Fibroblast of lung (primary cell): ENCODE results near the gene SCO2.

ENCODE experiments used
- CTCF ChIP-seq, 2 donors: IDR thresholded peaks in 1 of 2; conservative IDR thresholded peaks in 1 of 2; 1 replicate in 1 of 2; 2 replicates in 1 of 2; pipeline ENCODE4 v1.5.1; 2011 to 2012; ENCODE audit warnings: low read length in 2 of 2, control low read depth in 1 of 2, inconsistent platforms in 1 of 2, low read depth in 1 of 2, mild to moderate bottlenecking in 1 of 2
- EZH2 ChIP-seq: IDR thresholded peaks from 2 replicates; pipeline ENCODE4 v1.5.1; 2012; ENCODE audit warnings: low read length, control low read depth, mild to moderate bottlenecking; ENCODE audit errors: missing control alignments

GRCh38 chr22:50531546-50531961 is 6.2 kb upstream of the SCO2 start:
- TF ChIP-seq CTCF (conservative IDR thresholded peaks at IDR 0.05 in 1 of 2, IDR thresholded peaks at IDR 0.05 in 1 of 2; ENCODE audit: low read depth in 1 of 2, low read length in 2 of 2), result no peak
- peak; percentile 57 for TF ChIP-seq EZH2
